IPS-20b (cell line): ENCODE measurements around the gene RAB44.

Source experiments
- H3K27ac ChIP-seq: one replicate; pipeline ENCODE4 v1.5.1; 2013; ENCODE audit warnings: low read length
- H3K27me3 ChIP-seq: 2 replicates; pipeline ENCODE4 v1.6.1; 2013; ENCODE audit warnings: mild to moderate bottlenecking, low read length, inconsistent platforms; ENCODE audit not compliant: insufficient read depth
- H3K36me3 ChIP-seq: 2 replicates; pipeline ENCODE4 v1.6.1; 2013; ENCODE audit warnings: low read depth, mild to moderate bottlenecking, inconsistent platforms, low read length, moderate library complexity; ENCODE audit not compliant: insufficient read depth
- H3K4me1 ChIP-seq: 2 replicates; pipeline ENCODE4 v1.6.1; 2013; ENCODE audit warnings: mild to moderate bottlenecking, control low read depth, inconsistent platforms, low read length, moderate library complexity; ENCODE audit not compliant: insufficient read depth
- H3K4me3 ChIP-seq: 2 replicates; pipeline ENCODE4 v1.5.1; 2013; ENCODE audit warnings: mild to moderate bottlenecking, low read length, inconsistent platforms
- H3K9ac ChIP-seq: 2 replicates; pipeline ENCODE4 v1.6.1; 2013; ENCODE audit warnings: low read depth, mild to moderate bottlenecking, inconsistent platforms, low read length, moderate library complexity
- H3K9me3 ChIP-seq: 2 replicates; pipeline ENCODE4 v1.6.1; 2013; ENCODE audit warnings: mild to moderate bottlenecking, low read depth, low read length, inconsistent platforms; ENCODE audit not compliant: insufficient read depth

The RAB44 gene

DNA sequence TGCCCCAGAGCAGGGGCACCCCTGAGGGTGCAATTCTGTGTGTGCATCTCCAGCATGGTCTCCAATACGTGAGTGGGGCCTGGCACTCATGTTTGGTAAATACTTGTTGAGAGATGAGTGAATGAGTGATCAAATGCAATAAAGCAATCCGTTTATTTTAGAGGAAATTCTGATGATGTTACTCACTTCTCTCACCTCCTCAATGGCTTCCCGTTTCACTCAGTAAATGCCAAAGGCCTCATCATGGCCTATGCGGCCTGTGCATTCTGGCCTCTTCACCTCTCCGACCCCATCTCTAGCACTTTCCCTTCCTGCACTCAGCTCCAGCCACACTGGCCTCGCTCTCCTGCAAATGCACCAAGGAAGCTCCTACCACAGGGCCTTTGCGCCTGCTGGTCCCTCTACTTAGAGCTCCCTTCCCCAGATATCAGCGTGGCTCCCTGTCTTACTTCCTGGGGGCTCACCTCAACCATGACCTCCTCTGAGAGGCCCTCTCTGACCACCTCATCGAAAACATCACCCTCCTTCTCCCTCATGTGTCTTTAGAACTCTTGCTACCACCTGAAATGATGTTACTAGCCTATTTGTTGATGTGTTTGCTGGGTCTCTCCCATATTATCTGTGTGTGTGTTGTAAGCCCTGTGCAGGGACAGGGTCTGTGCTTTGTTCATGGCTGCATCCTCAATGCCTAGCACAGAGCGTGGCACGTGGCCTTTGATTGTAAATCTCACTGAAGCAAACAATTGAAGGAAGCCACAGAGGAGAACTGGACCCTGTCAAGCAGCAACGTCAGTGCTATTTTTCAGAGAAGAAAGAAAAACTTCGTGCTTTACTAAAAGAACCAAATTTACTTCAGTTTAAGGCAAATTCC, 42.6 kb downstream of the RAB44 start:
- H3K4me1 ChIP-seq = no peaks in the 10 kb centered on the region; the same call in 1 of the 2 replicates
- no peaks in the 10 kb centered on the region for H3K27me3 ChIP-seq
- H3K27ac ChIP-seq = no peak overlapping the region
- H3K9ac ChIP-seq = no peak overlapping the region
- no peaks in the 10 kb centered on the region for H3K36me3 ChIP-seq
- H3K9me3 ChIP-seq = no peaks in the 10 kb centered on the region
- no peak overlapping the region for H3K4me3 ChIP-seq

DNA sequence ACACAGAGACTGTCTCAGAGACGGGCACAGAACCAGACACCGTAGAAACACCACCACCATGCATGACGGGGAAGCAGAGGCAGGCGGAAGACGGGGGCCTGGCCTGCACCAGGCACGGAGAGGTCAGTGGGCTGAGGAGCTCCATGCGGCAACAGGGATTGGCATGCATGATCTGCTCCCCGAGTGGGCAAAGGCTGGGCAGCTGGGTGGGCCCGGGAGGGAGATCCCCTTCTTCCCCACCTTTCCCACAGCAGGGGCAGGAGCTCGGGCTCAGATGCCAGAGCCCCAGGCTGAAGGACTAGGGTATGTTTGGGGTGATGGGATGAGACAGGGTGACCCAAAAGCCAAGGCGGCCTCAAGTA, 43.2 kb downstream of the RAB44 start:
- no peak overlapping the region for H3K4me3 ChIP-seq
- no peaks in the 10 kb centered on the region for H3K27me3 ChIP-seq
- H3K9me3 ChIP-seq = no peaks in the 10 kb centered on the region
- no peak overlapping the region for H3K9ac ChIP-seq
- no peaks in the 10 kb centered on the region for H3K4me1 ChIP-seq
- no peaks in the 10 kb centered on the region for H3K36me3 ChIP-seq
- H3K27ac ChIP-seq = no peak overlapping the region

DNA sequence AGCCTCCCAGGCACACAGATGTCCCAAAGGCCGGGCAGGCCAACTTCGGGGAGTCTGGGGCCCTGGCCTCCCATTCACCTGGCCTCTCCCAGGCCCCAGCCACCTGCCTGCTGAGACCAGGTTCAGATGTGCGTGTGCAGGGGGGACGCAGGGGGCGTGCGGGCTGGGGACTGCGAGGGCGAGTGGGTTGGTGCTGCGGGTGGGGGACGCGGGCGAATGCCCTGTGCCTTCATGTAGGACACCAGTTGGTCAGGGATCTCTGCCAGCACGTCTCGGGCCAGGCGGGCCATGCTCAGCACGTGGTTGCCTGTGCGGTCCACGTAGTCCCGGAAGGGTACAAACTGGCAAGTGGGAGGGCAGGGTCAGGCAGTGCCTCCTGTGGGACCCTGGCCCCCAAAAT, 44.5 kb downstream of the RAB44 start:
- no peaks in the 10 kb centered on the region for H3K27me3 ChIP-seq
- H3K4me1 ChIP-seq = no peaks in the 10 kb centered on the region
- no peaks in the 10 kb centered on the region for H3K9me3 ChIP-seq
- no peak overlapping the region for H3K9ac ChIP-seq
- no peaks in the 10 kb centered on the region for H3K36me3 ChIP-seq
- H3K4me3 ChIP-seq = no peak overlapping the region
- no peak overlapping the region for H3K27ac ChIP-seq

DNA sequence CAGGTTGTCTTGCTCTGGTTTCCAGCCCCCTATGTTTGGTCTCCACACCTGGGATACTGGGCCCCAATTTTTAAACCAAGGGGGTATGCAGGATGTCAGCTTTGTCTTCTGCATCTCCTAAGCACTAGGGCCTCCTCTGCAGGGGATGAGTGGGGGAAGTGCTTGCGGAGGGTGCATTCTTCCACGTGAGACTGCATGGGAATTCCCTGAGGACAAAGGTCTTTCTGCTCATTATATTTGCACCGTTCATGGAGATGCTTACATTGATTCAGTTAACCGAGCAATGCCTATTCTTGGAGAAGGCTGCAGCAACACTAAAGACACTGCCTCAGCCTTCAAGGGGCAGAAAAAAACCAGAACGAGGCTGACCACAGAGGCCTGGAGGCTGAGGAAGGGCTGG, 45.4 kb downstream of the RAB44 start:
- no peaks in the 10 kb centered on the region for H3K4me1 ChIP-seq
- H3K27me3 ChIP-seq = no peaks in the 10 kb centered on the region
- H3K27ac ChIP-seq = no peak overlapping the region

DNA sequence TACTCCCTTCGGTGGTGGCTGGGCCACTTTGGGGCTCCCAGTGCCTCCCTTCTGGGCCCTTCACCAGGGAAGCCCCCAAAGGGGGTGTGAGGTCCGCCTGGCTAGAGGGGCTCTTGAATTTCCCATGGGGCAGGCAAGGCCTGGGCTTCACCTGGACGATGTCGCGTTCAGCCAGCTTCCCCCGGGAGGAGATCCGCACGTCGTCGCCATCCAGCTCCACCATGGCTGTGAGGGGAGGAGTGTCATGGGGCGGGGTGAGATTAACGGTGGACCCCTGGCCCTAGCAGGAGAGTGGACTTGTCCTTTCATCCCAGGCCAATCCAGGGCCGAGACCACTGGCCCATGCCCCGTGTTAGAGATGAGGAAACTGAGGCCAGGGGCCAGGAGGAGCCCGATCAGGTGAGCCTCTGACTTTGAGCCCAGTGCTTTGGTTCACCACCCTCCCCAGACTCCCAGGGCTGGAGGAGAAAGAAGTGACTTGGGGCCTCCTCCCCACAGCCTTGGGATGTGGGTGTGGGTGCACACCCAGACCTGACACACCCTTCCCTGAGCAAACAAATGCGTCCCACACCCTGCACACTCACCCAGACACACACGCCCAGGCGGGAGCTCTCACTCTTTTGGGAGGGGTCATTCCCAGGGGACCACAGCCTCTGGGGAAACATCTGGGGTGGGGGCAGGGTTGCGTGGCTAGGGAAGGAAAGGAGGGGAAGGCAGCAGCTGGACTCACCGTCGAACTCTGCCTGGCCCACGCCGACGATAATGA, 46.1 kb downstream of the RAB44 start:
- no peak overlapping the region for H3K27ac ChIP-seq
- peaks cover 2% of the 10 kb centered on the region for H3K9me3 ChIP-seq
- no peaks in the 10 kb centered on the region for H3K36me3 ChIP-seq
- H3K4me1 ChIP-seq = no peaks in the 10 kb centered on the region
- no peaks in the 10 kb centered on the region for H3K27me3 ChIP-seq
- no peak overlapping the region for H3K9ac ChIP-seq
- H3K4me3 ChIP-seq = no peak overlapping the region

More for the DNA sequence above, 45.4 kb downstream of the RAB44 start:
- Histone ChIP-seq H3K36me3 (no peaks in the 10 kb centered on the region), H3K4me3 (no peak overlapping the region), H3K9ac (no peak overlapping the region), H3K9me3 (no peaks in the 10 kb centered on the region)

DNA sequence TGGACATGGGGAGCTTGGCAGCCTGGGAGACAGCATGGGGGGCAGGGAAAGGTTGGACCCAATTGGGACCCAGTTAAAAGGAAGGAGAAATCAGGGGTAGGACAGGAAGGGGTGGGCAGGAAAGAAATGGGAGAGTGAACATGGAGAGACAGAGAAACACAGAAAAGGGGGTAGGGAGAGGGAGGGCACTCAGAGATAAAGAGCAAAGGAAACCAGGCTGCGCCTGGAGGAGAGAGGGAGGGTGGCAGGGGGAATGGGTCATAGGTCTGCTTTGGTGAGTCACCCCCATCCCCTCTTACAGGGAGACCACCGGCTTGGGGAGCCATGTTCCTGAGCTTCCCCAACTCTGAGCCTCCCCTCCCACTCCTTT, 46.7 kb downstream of the RAB44 start:
- Histone ChIP-seq H3K36me3 (no peaks in the 10 kb centered on the region), H3K27me3 (no peaks in the 10 kb centered on the region), H3K9ac (no peak overlapping the region), H3K4me3 (no peak overlapping the region), H3K4me1 (no peaks in the 10 kb centered on the region), H3K27ac (no peak overlapping the region), H3K9me3 (peaks cover 4% of the 10 kb centered on the region)

DNA sequence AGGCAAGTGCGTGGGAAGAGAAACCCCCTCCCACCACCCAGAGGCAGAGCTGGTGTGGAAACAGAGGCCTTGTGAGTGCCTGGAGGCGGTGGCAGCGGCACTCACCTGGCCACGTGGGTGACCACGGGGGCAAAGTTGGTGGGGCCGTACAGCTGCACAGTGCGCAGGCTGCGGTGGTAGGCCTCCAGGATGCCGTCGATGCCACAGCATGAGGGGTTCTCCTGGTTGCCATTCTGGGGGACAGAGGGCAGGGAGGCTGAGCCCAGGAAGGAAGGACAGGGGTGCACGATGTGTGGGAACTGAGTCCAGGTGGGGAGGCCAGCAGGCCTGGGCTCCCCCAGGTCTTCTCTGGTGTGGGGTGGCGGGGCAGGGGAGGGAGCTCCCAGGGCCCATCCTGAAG, 47.7 kb downstream of the RAB44 start:
- H3K9ac ChIP-seq = no peak overlapping the region
- peaks cover 4% of the 10 kb centered on the region for H3K9me3 ChIP-seq
- no peaks in the 10 kb centered on the region for H3K36me3 ChIP-seq
- no peaks in the 10 kb centered on the region for H3K27me3 ChIP-seq
- H3K4me1 ChIP-seq = no peaks in the 10 kb centered on the region
- H3K27ac ChIP-seq = no peak overlapping the region
- no peak overlapping the region for H3K4me3 ChIP-seq

DNA sequence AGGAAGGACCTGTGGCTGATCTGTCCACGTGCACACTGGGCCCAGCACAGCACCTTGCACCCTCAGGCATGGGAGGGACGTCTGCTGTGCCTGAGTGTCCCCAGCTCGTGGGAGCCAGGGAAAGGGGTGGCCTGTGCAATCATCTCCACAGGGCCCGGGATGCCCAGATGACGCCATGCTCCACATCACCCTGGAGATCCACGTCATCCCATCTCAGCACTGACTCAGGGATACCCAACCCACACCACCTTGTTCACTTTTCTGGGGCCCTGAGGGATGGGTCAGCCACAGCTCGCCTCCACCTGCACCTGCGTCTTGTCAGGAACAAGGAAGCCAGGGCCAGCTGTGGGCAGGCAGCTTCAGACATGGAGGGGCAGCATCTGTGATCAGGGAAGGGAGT, 48.2 kb downstream of the RAB44 start:
- Histone ChIP-seq H3K27ac (no peak overlapping the region), H3K27me3 (no peaks in the 10 kb centered on the region), H3K4me3 (no peak overlapping the region), H3K4me1 (no peaks in the 10 kb centered on the region), H3K9me3 (peaks cover 4% of the 10 kb centered on the region), H3K9ac (no peak overlapping the region; the same call in 1 of the 2 replicates), H3K36me3 (no peaks in the 10 kb centered on the region)

DNA sequence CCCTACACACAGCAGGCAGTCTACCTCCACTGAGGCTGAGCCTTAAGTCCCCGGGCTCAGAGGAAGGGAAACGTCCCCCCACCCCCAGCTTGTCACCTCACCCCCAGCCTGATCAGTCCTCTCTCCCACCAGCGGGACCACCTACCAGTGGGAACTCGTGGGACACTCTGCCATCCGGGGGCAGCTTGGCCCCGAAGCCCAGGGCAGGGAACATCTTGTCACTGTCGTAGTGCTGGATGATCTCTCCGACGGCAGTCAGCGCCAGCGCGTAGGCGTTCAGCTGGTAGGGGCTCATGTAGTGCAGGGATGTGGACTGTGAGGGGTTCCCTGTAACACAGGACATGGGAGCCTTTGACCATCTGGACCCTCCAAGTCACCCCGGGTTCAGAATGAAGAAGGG, 48.6 kb downstream of the RAB44 start:
- Histone ChIP-seq H3K9me3 (peaks cover 4% of the 10 kb centered on the region), H3K27me3 (no peaks in the 10 kb centered on the region), H3K36me3 (no peaks in the 10 kb centered on the region), H3K4me3 (no peak overlapping the region), H3K9ac (no peak overlapping the region), H3K4me1 (no peaks in the 10 kb centered on the region), H3K27ac (no peak overlapping the region)

DNA sequence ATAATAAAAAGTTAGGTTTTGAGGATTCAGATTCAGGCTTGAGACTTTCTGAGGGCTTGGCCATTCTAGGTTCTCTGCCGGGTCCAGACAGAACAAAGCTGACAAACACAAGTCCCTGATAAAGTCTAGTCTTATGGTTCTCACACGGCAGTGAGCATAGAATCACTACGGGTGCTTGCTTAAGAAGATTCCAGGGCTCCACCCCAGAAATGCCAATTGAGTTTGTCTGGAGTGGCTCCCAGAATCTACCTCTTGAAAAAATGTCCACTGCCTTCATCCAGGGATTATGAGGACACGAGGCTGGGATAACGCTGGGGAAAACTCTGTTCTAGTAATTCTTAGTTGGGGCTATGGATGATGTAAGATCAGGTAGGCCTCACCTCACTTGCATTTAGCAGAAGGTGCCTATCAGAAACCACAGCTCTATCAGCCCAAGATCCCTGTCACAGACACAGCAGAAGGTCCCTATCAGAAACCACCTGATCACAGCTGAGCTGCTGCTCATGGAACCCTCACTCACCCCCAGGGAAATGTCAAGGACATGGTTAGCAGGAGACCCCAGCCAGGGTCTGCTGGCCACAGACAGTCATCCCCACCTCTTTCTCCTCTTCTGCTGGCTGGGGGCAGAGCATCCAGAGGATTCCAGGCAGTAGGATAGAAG, 52.3 kb downstream of the RAB44 start:
- no peak overlapping the region for H3K4me3 ChIP-seq
- no peaks in the 10 kb centered on the region for H3K36me3 ChIP-seq
- H3K9ac ChIP-seq = no peak overlapping the region
- H3K27me3 ChIP-seq = no peaks in the 10 kb centered on the region
- H3K4me1 ChIP-seq = no peaks in the 10 kb centered on the region
- peaks cover 4% of the 10 kb centered on the region for H3K9me3 ChIP-seq
- H3K27ac ChIP-seq = no peak overlapping the region

DNA sequence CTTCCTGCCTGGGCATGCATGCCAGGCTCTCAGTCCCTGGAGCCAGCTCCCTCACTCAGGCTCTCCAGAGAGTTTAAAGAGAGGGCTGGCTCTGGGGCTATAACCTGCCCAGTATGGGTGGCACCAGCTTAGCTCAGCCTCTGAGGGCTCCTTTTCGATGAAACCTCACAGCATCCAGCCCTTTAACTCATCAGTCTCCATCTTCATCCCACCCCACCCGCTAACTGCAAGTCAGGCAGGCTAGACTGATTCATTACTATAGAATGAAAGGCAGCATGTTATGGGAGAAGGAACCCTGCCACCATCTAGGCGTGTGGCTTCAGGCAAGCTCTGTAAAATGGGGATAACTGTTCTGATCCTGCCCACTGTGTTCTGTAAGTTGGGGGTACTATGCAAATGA, 53.5 kb downstream of the RAB44 start:
- Histone ChIP-seq H3K4me1 (no peaks in the 10 kb centered on the region), H3K27ac (no peak overlapping the region), H3K36me3 (no peaks in the 10 kb centered on the region), H3K9me3 (peaks cover 4% of the 10 kb centered on the region), H3K9ac (no peak overlapping the region), H3K27me3 (no peaks in the 10 kb centered on the region), H3K4me3 (no peak overlapping the region)

DNA sequence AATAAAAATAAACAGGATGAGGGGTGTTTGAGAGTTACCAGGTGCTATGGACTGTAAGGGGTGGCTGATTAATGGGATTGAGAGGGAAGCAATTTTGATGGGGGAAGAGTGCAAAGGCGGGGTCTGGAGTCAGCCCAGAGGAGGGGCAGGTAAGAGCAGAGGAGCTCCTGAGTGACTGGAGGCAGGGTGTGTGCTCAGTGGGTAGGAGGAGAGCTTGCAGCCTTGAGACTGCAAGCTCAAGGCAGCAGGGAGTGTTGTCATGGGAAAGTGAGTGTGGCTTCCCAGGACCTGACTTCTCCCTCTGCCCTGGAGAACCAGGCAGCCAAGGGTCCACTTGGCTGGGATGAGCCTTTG, 54.2 kb downstream of the RAB44 start:
- Histone ChIP-seq H3K9me3 (peaks cover 4% of the 10 kb centered on the region), H3K4me3 (no peak overlapping the region), H3K9ac (no peak overlapping the region), H3K36me3 (no peaks in the 10 kb centered on the region), H3K27me3 (no peaks in the 10 kb centered on the region), H3K4me1 (no peaks in the 10 kb centered on the region), H3K27ac (no peak overlapping the region)
